ENCODE measurements around the gene C11orf91. TPM values are rescaled to one million over a fixed set of nuclear protein-coding genes. Genes with fewer than 3 reads are reported as not detected.
A peak's percentile ranks its signal among the peaks of the same experiment; 100 is the strongest.

Gene C11orf91
- total and polyA plus RNA-seq, 7 donors: 0.14 to 0.87 (median 0.51) TPM; not detected in 3

DNA sequence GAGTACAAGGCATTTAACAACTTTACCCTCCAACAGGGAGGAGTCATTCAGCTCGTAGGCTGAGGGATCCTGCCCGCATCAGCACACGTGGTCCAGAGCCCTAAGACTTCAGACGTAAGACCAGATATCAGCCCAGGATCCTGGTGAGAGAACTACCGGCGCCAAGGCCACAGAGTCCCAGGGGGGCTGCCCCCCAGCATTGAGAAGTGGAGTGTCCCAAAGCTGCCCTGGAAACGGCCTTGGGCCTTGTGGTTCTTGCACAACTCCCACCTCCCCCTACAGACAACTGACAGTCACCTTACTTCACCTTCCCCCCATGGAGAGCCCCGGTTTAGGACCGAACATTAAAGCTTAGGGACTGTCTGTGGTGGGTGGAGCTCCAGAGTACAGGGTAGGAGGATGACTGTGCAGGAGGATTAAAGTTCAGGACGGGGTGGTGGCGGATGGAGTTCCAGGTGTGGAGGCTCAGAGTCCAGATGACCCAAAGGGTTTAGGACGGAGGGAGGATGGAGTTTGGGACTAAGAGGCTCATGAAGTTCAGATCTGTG lies 1.0 kb downstream of the C11orf91 start:
- DNase-seq (no peak), ATAC-seq (no peak)
- intact Hi-C loops (cut with DNase I): loop anchor here (5.0 to 10.0 kb wide), 2 partner anchors 38 to 535 kb away; partner anchors contain the start of genes CD59 (in 2 of the 2) and CSTF3 (in 1 of the 2)
- Histone ChIP-seq H3K9me3 (no peaks in the 10 kb centered on the region), H3K4me1 (peaks cover 53% of the 10 kb centered on the region), H3K4me3 (no peak overlapping the region), H3K27me3 (ENCODE audit: insufficient read depth in 3 of 3, low read length in 2 of 3) (no peaks in the 10 kb centered on the region), H3K27ac (peak overlapping the region; percentile 83), H3K36me3 (ENCODE audit: insufficient read depth in 1 of 2, low read depth in 1 of 2) (no peaks in the 10 kb centered on the region)
- WGBS, 3 donors: 59 to 69% (median 68%) methylated on average over 12 of the region's 12 CpGs
- TF ChIP-seq, protein P1, sequence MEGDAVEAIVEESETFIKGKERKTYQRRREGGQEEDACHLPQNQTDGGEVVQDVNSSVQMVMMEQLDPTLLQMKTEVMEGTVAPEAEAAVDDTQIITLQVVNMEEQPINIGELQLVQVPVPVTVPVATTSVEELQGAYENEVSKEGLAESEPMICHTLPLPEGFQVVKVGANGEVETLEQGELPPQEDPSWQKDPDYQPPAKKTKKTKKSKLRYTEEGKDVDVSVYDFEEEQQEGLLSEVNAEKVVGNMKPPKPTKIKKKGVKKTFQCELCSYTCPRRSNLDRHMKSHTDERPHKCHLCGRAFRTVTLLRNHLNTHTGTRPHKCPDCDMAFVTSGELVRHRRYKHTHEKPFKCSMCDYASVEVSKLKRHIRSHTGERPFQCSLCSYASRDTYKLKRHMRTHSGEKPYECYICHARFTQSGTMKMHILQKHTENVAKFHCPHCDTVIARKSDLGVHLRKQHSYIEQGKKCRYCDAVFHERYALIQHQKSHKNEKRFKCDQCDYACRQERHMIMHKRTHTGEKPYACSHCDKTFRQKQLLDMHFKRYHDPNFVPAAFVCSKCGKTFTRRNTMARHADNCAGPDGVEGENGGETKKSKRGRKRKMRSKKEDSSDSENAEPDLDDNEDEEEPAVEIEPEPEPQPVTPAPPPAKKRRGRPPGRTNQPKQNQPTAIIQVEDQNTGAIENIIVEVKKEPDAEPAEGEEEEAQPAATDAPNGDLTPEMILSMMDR (IDR thresholded peaks at IDR 0.05): no peak

DNA sequence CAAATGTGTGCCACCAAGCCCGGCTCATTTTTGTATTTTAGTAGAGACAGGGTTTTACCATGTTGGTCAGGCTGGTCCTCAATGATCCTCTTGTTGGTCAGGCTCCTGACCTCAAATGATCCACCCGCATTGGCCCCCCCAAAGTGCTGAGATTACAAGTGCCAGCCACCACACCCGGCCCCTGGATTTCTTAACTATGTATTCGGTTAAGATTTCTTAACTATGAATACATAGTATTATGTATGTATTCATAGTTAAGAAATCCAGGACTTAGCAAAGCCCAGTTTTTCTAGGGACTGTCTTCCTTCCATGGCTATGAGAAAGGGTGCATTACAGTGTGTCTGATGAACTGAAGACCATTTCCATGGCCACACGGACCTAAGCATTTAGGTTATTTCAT lies 1.7 kb downstream of the C11orf91 start:
- peaks cover 50% of the 10 kb centered on the region for H3K4me1 ChIP-seq
- no peaks in the 10 kb centered on the region for H3K36me3 ChIP-seq (ENCODE audit: insufficient read depth in 1 of 2, low read depth in 1 of 2)
- H3K4me3 ChIP-seq: no peak overlapping the region
- TF ChIP-seq, protein P1 (IDR thresholded peaks at IDR 0.05): no peak
- WGBS, 3 donors: 84 to 89% (median 85%) methylated on average over 5 of the region's 5 CpGs
- ATAC-seq (no peak), DNase-seq (no peak)
- no peaks in the 10 kb centered on the region for H3K9me3 ChIP-seq
- H3K27me3 ChIP-seq (ENCODE audit: insufficient read depth in 3 of 3, low read length in 2 of 3): no peaks in the 10 kb centered on the region
- intact Hi-C loops (cut with DNase I): loop anchor here in 1 of 2 donors (10.0 kb wide), 1 partner anchor 534 kb away; the partner anchor contains the start of gene CSTF3
- H3K27ac ChIP-seq: no peak overlapping the region

DNA sequence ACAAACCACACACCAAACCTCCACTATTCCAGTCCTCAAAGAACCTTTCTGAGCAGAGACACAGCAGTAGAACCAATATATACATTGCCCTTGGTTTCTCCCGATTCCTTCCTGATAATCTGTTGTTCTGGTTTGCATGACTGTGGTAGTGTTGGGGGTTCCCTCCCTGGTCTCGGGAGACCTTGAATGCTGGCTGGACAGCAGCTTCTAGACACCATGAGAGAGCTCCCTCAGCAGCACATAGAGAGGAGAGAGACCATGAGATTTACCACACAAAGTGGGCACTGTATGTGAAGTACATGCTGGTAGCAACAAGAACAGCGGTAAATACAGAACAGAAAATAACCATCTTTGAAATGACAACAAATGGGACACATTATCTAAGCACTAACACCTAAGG lies 2.6 kb downstream of the C11orf91 start:
- Histone ChIP-seq H3K4me3 (no peak overlapping the region), H3K36me3 (ENCODE audit: insufficient read depth in 1 of 2, low read depth in 1 of 2) (no peaks in the 10 kb centered on the region), H3K9me3 (no peaks in the 10 kb centered on the region), H3K27ac (no peak overlapping the region), H3K27me3 (ENCODE audit: insufficient read depth in 3 of 3, low read length in 2 of 3) (no peaks in the 10 kb centered on the region), H3K4me1 (peaks cover 40% of the 10 kb centered on the region)
- TF ChIP-seq, protein P1 (IDR thresholded peaks at IDR 0.05): no peak
- WGBS, 3 donors: 79 to 81% (median 81%) methylated on average over 3 of the region's 3 CpGs
- intact Hi-C loops (cut with DNase I): loop anchor here in 1 of 2 donors (10.0 kb wide), 1 partner anchor 533 kb away; the partner anchor contains the start of gene CSTF3
- ATAC-seq (no peak), DNase-seq (no peak)

DNA sequence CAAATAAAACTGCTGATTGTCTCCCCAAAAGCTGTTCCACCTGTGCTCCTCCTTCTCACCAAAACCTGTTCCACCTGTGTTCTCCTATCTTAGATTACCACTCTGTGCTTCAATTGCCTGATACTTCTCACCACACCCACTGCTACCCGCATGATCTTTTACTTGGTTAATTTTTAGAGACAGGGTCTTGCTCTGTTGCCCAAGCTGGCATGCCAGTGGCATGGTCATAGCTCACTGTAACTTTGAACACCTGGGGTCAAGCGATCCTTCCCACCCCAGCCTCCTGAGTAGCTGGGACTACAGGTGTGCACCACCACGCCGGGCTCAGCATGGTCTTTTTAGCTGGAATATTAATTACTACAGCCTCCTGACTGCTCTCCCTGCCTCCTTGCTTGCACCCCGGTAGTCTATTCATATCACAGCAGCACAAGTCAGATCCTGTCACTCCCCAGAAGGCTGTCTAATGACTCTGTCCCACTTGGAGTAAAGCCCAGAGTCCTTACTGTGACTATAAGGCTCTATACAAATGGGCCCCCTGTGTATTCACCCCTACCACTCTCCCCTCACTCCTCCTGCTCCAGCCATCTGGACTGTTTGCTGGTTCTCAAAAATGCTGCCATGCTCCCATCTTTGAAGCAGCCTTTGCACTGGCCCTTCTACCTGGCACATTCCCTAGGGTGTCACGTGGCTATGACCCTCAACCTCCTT lies 3.5 kb downstream of the C11orf91 start:
- H3K9me3 ChIP-seq: no peaks in the 10 kb centered on the region
- WGBS, 3 donors: 69 to 76% (median 69%) methylated on average over 6 of the region's 6 CpGs
- H3K4me3 ChIP-seq: no peak overlapping the region
- no peaks in the 10 kb centered on the region for H3K36me3 ChIP-seq (ENCODE audit: insufficient read depth in 1 of 2, low read depth in 1 of 2)
- H3K27me3 ChIP-seq (ENCODE audit: insufficient read depth in 3 of 3, low read length in 2 of 3): no peaks in the 10 kb centered on the region
- intact Hi-C loops (cut with DNase I): loop anchor here in 1 of 2 donors (10.0 kb wide), 1 partner anchor 532 kb away; the partner anchor contains the start of gene CSTF3
- no peak for DNase-seq
- no peak for ATAC-seq
- peaks cover 40% of the 10 kb centered on the region for H3K4me1 ChIP-seq
- TF ChIP-seq, protein P1 (IDR thresholded peaks at IDR 0.05): no peak
- no peak overlapping the region for H3K27ac ChIP-seq

Measured in psoas muscle (tissue), 8 donors.